Measurements from ENCODE around the gene CTSZ.

GRCh38 chr20:59007665-59008511, 834 bp upstream of the CTSZ start:
- TF ChIP-seq POLR2A (IDR thresholded peaks at IDR 0.05), result no peak
- no peak for TF ChIP-seq CTCF (IDR thresholded peaks at IDR 0.05)

All from heart left ventricle (tissue), 13 donors.